Astrocyte (in vitro differentiated cells and primary cell): Measurements from ENCODE around the gene BMP6. TPM values are rescaled to one million over a fixed set of nuclear protein-coding genes. Genes with fewer than 3 reads are reported as not detected.

Experiments
- DNase-seq: peaks from one replicate; pipeline ENCODE4 v3.0.0-alpha.2; 2010; ENCODE audit warnings: low read depth
- FAIRE-seq: peaks from 2 replicates; lab custom pipeline; 2011; peaks lifted over from hg19 to GRCh38; lab: Jason Lieb, UNC
- H2AFZ ChIP-seq: 2 replicates; pipeline ENCODE4 v1.6.0; 2012; ENCODE audit warnings: low read depth, low read length, inconsistent platforms
- H3K27ac ChIP-seq: 2 replicates; pipeline ENCODE4 v1.5.1; 2011; ENCODE audit warnings: low read depth, low read length, inconsistent platforms
- H3K27me3 ChIP-seq: 2 replicates; pipeline ENCODE4 v1.6.0; 2011; ENCODE audit warnings: low read length, inconsistent platforms; ENCODE audit not compliant: insufficient read depth
- H3K36me3 ChIP-seq: 2 replicates; pipeline ENCODE4 v1.5.1; 2011; ENCODE audit warnings: low read length, inconsistent platforms; ENCODE audit not compliant: insufficient read depth
- H3K4me1 ChIP-seq: 2 replicates; pipeline ENCODE4 v1.5.1; 2011; ENCODE audit warnings: low read length, inconsistent platforms; ENCODE audit not compliant: insufficient read depth
- H3K4me2 ChIP-seq: 2 replicates; pipeline ENCODE4 v1.6.0; 2012; ENCODE audit warnings: low read length, inconsistent platforms
- H3K4me3 ChIP-seq: 2 replicates; pipeline ENCODE4 v1.5.1; 2011; ENCODE audit warnings: low read depth, mild to moderate bottlenecking, low read length, inconsistent platforms; ENCODE audit not compliant: insufficient read depth
- H3K79me2 ChIP-seq: 2 replicates; pipeline ENCODE4 v1.6.0; 2012; ENCODE audit warnings: mild to moderate bottlenecking, low read length, inconsistent platforms; ENCODE audit not compliant: insufficient read depth
- H3K9ac ChIP-seq: 2 replicates; pipeline ENCODE4 v1.6.0; 2012; ENCODE audit warnings: mild to moderate bottlenecking, low read length, inconsistent platforms
- H3K9me3 ChIP-seq: 2 replicates; pipeline ENCODE4 v1.5.1; 2012; ENCODE audit warnings: low read depth, mild to moderate bottlenecking, low read length, inconsistent platforms; ENCODE audit not compliant: insufficient read depth
- H4K20me1 ChIP-seq: 2 replicates; pipeline ENCODE4 v1.6.0; 2012; ENCODE audit warnings: low read length, inconsistent platforms; ENCODE audit not compliant: insufficient read depth
- H3K27ac Mint-ChIP-seq: one replicate; pipeline ENCODE4 v1.8.0; 2021; ENCODE audit warnings: mild to moderate bottlenecking, mixed read lengths; ENCODE audit not compliant: unreplicated experiment
- H3K27me3 Mint-ChIP-seq: one replicate; pipeline ENCODE4 v1.8.0; 2021; ENCODE audit warnings: low read depth, mixed read lengths; ENCODE audit not compliant: unreplicated experiment
- H3K36me3 Mint-ChIP-seq: one replicate; pipeline ENCODE4 v1.8.0; 2021; ENCODE audit warnings: low read depth, mixed read lengths; ENCODE audit not compliant: unreplicated experiment
- H3K4me1 Mint-ChIP-seq: one replicate; pipeline ENCODE4 v1.8.0; 2021; ENCODE audit warnings: low read depth, mixed read lengths; ENCODE audit not compliant: unreplicated experiment
- H3K4me3 Mint-ChIP-seq: one replicate; pipeline ENCODE4 v1.8.0; 2021; ENCODE audit warnings: mild to moderate bottlenecking, moderate library complexity, mixed read lengths; ENCODE audit not compliant: unreplicated experiment
- H3K9me3 Mint-ChIP-seq: one replicate; pipeline ENCODE4 v1.8.0; 2021; ENCODE audit warnings: mild to moderate bottlenecking, mixed read lengths; ENCODE audit not compliant: unreplicated experiment
- EZH2 ChIP-seq: IDR thresholded peaks from 2 replicates; pipeline ENCODE4 v1.6.1; 2012; ENCODE audit warnings: mild to moderate bottlenecking, low read length, inconsistent platforms; ENCODE audit not compliant: insufficient read depth
- total RNA-seq: library from RNA; stranded (reverse); gene quantifications from 2 replicates; pipeline ENCODE4 v1.2.1, GENCODE V29; 2021
- TF ChIP-seq, protein P1 (sequence below): IDR thresholded peaks from 2 replicates; pipeline ENCODE4 v1.5.1; 2011; ENCODE audit warnings: low read depth, mild to moderate bottlenecking, inconsistent platforms, low read length, moderate library complexity; ENCODE audit not compliant: insufficient read depth

Gene BMP6
- total RNA-seq, 1 donor from 2014 or later, result 2.8 TPM

GRCh38 chr6:7848229-7848628 is 122.3 kb downstream of the BMP6 start:
- H3K27me3 ChIP-seq, result no peaks in the 10 kb centered on the region
- H3K9me3 ChIP-seq, result no peaks in the 10 kb centered on the region
- H3K4me3 Mint-ChIP-seq, result no peak overlapping the region
- no peaks in the 10 kb centered on the region for H3K36me3 ChIP-seq
- no peak overlapping the region for H3K27ac Mint-ChIP-seq
- no peak for TF ChIP-seq EZH2
- TF ChIP-seq, protein P1, sequence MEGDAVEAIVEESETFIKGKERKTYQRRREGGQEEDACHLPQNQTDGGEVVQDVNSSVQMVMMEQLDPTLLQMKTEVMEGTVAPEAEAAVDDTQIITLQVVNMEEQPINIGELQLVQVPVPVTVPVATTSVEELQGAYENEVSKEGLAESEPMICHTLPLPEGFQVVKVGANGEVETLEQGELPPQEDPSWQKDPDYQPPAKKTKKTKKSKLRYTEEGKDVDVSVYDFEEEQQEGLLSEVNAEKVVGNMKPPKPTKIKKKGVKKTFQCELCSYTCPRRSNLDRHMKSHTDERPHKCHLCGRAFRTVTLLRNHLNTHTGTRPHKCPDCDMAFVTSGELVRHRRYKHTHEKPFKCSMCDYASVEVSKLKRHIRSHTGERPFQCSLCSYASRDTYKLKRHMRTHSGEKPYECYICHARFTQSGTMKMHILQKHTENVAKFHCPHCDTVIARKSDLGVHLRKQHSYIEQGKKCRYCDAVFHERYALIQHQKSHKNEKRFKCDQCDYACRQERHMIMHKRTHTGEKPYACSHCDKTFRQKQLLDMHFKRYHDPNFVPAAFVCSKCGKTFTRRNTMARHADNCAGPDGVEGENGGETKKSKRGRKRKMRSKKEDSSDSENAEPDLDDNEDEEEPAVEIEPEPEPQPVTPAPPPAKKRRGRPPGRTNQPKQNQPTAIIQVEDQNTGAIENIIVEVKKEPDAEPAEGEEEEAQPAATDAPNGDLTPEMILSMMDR, result no peak
- H2AFZ ChIP-seq, result no peak overlapping the region
- FAIRE-seq, result no peak
- no peak for DNase-seq
- peaks cover 2% of the 10 kb centered on the region for H3K36me3 Mint-ChIP-seq
- no peaks in the 10 kb centered on the region for H3K79me2 ChIP-seq
- H3K4me1 Mint-ChIP-seq, result peaks cover 19% of the 10 kb centered on the region
- no peaks in the 10 kb centered on the region for H4K20me1 ChIP-seq
- no peak overlapping the region for H3K4me3 ChIP-seq
- H3K27ac ChIP-seq, result no peak overlapping the region
- H3K9ac ChIP-seq, result no peak overlapping the region
- peaks cover 19% of the 10 kb centered on the region for H3K9me3 Mint-ChIP-seq
- H3K4me1 ChIP-seq, result no peaks in the 10 kb centered on the region
- no peak overlapping the region for H3K4me2 ChIP-seq
- no peaks in the 10 kb centered on the region for H3K27me3 Mint-ChIP-seq

DNA sequence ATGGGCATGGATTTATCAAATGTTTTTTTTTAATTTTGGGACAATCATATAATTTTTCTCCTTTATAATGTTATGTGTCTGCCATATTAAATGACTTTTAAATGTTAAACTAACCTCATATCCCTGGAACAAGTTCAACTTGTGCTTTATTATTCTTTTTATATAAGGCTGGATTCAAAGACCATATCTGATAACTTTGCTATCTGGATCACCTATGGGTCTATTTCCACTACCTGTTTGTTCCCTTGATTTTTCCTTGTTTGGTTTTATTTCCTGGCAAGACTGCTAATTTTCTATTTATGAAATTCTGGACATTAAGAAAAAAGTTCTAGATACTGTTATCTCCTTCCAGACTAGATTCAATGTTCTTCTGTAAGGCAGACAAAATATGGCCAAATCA is 125.9 kb downstream of the BMP6 start:
- FAIRE-seq (no peak), DNase-seq (no peak)
- no peak overlapping the region for H3K9ac ChIP-seq
- H3K4me2 ChIP-seq, result no peak overlapping the region
- H3K4me1 Mint-ChIP-seq, result peaks cover 18% of the 10 kb centered on the region
- H3K27ac Mint-ChIP-seq, result no peak overlapping the region
- H3K4me1 ChIP-seq, result no peaks in the 10 kb centered on the region
- H3K36me3 ChIP-seq, result no peaks in the 10 kb centered on the region
- H3K9me3 ChIP-seq, result no peaks in the 10 kb centered on the region
- peaks cover 19% of the 10 kb centered on the region for H3K9me3 Mint-ChIP-seq
- H3K36me3 Mint-ChIP-seq, result peaks cover 2% of the 10 kb centered on the region
- H2AFZ ChIP-seq, result no peak overlapping the region
- H3K27me3 ChIP-seq, result no peaks in the 10 kb centered on the region
- no peaks in the 10 kb centered on the region for H3K79me2 ChIP-seq
- TF ChIP-seq, protein P1, result no peak
- no peak for TF ChIP-seq EZH2
- H3K27ac ChIP-seq, result no peak overlapping the region
- H3K27me3 Mint-ChIP-seq, result no peaks in the 10 kb centered on the region
- no peaks in the 10 kb centered on the region for H4K20me1 ChIP-seq
- H3K4me3 ChIP-seq, result no peak overlapping the region
- no peak overlapping the region for H3K4me3 Mint-ChIP-seq

GRCh38 chr6:7859591-7859990 is 133.7 kb downstream of the BMP6 start:
- no peak for DNase-seq
- no peaks in the 10 kb centered on the region for H3K27me3 Mint-ChIP-seq

More at GRCh38 chr6:7859591-7859990, 133.7 kb downstream of the BMP6 start:
- Mint-ChIP-seq H3K36me3 (peaks cover 4% of the 10 kb centered on the region), H3K4me1 (no peaks in the 10 kb centered on the region), H3K4me3 (no peak overlapping the region), H3K9me3 (peaks cover 1% of the 10 kb centered on the region), H3K27ac (no peak overlapping the region)
- Histone ChIP-seq H4K20me1 (no peaks in the 10 kb centered on the region), H3K27me3 (no peaks in the 10 kb centered on the region), H2AFZ (no peak overlapping the region), H3K9ac (no peak overlapping the region), H3K4me1 (no peaks in the 10 kb centered on the region), H3K4me2 (no peak overlapping the region), H3K4me3 (no peak overlapping the region), H3K36me3 (no peaks in the 10 kb centered on the region), H3K9me3 (no peaks in the 10 kb centered on the region), H3K79me2 (no peaks in the 10 kb centered on the region), H3K27ac (no peak overlapping the region)
- no peak for FAIRE-seq
- TF ChIP-seq, protein P1, result no peak
- TF ChIP-seq EZH2, result no peak
